Keratinocyte (primary cell): ENCODE results near the gene MED15. TPM values are rescaled to one million over a fixed set of nuclear protein-coding genes. Genes with fewer than 3 reads are reported as not detected.

Experiments used
- DNase-seq: peaks from one replicate; pipeline ENCODE4 v3.0.0-alpha.2; 2011; ENCODE audit warnings: low read depth, missing footprints, low spot score
- FAIRE-seq: peaks from 2 replicates; lab custom pipeline; 2011; peaks lifted over from hg19 to GRCh38; lab: Jason Lieb, UNC
- H2AFZ ChIP-seq: 2 replicates; pipeline ENCODE4 v1.6.0; 2012; ENCODE audit warnings: low read length, control low read depth, inconsistent platforms; ENCODE audit not compliant: control insufficient read depth
- H3K27ac ChIP-seq: 2 replicates; pipeline ENCODE4 v1.5.1; 2011; ENCODE audit warnings: low read length; ENCODE audit not compliant: control insufficient read depth, insufficient read depth
- H3K27me3 ChIP-seq: 3 replicates; pipeline ENCODE4 v1.6.0; 2011; ENCODE audit warnings: low read length; ENCODE audit not compliant: control insufficient read depth, insufficient read depth; ENCODE audit errors: extremely low read depth
- H3K36me3 ChIP-seq, 2 experiments: 2 replicates in 1 of 2; 3 replicates in 1 of 2; pipeline ENCODE4 v1.5.1; 2011; ENCODE audit warnings: low read length in 2 of 2, mild to moderate bottlenecking in 1 of 2; ENCODE audit not compliant: control insufficient read depth in 2 of 2, insufficient read depth in 2 of 2; ENCODE audit errors: extremely low read depth in 1 of 2
- H3K4me1 ChIP-seq: 3 replicates; pipeline ENCODE4 v1.5.1; 2011; ENCODE audit warnings: low read length; ENCODE audit not compliant: control insufficient read depth, insufficient read depth; ENCODE audit errors: extremely low read depth
- H3K4me2 ChIP-seq: 3 replicates; pipeline ENCODE4 v1.6.0; 2011; ENCODE audit warnings: low read depth, low read length; ENCODE audit not compliant: control insufficient read depth, insufficient read depth; ENCODE audit errors: extremely low read depth
- H3K4me3 ChIP-seq, 3 experiments: fragments of 200-600 bp in 1 of 3; sonication (generic) in 1 of 3; 2 replicates in 2 of 3; 3 replicates in 1 of 3; pipeline ENCODE4 v1.5.1; 2011 to 2016; ENCODE audit warnings: low read length in 3 of 3, mild to moderate bottlenecking in 3 of 3, control low read depth in 2 of 3, inconsistent platforms in 1 of 3, low read depth in 1 of 3, mixed read lengths in 1 of 3, mixed run types in 1 of 3, moderate library complexity in 1 of 3; ENCODE audit not compliant: control insufficient read depth in 2 of 3, insufficient read depth in 2 of 3; ENCODE audit errors: extremely low read depth in 1 of 3
- H3K79me2 ChIP-seq: 2 replicates; pipeline ENCODE4 v1.6.0; 2012; ENCODE audit warnings: low read length; ENCODE audit not compliant: control insufficient read depth, insufficient read depth
- H3K9ac ChIP-seq: 3 replicates; pipeline ENCODE4 v1.6.0; 2011; ENCODE audit warnings: low read length; ENCODE audit not compliant: control insufficient read depth, insufficient read depth; ENCODE audit errors: extremely low read depth
- H3K9me1 ChIP-seq: 3 replicates; pipeline ENCODE4 v1.6.0; 2011; ENCODE audit warnings: low read length; ENCODE audit not compliant: control insufficient read depth, insufficient read depth; ENCODE audit errors: extremely low read depth
- H3K9me3 ChIP-seq: 2 replicates; pipeline ENCODE4 v1.5.1; 2012; ENCODE audit warnings: low read depth, low read length; ENCODE audit not compliant: control insufficient read depth
- H4K20me1 ChIP-seq: 3 replicates; pipeline ENCODE4 v1.6.0; 2011; ENCODE audit warnings: low read length; ENCODE audit not compliant: control insufficient read depth, insufficient read depth; ENCODE audit errors: extremely low read depth
- EZH2 ChIP-seq: IDR thresholded peaks from one replicate; pipeline ENCODE4 v1.6.1; 2012; ENCODE audit warnings: inconsistent platforms, mild to moderate bottlenecking, low read length, moderate library complexity
- dilution Hi-C: fragments of 300-500 bp; cut with MboI; formaldehyde crosslinking; loops from one replicate; pipeline ENCODE4 v1.7.0; 2020; ENCODE audit warnings: low sequenced_read_pairs; ENCODE audit not compliant: extremely low pct_ligation_motif_present
- polyA plus RNA-seq, 5 experiments: library from polyadenylated mRNA; depleted of rRNA in 3 of 5; stranded (reverse) in 3 of 5; stranded (forward) in 1 of 5; unstranded in 1 of 5; fragments of >200 nt; gene quantifications; 1 replicate in 1 of 5; 2 replicates in 3 of 5; 3 replicates in 1 of 5; pipeline versions ENCODE4 v1.2.1 to v1.2.3, GENCODE V29; 2011 to 2012; ENCODE audit warnings: missing spikeins in 2 of 5, low read depth in 1 of 5, low replicate concordance in 1 of 5
- TF ChIP-seq, protein P1 (sequence below), 3 experiments: IDR thresholded peaks in 1 of 3; conservative IDR thresholded peaks in 1 of 3; optimal IDR thresholded peaks in 1 of 3; 2 replicates in 2 of 3; 3 replicates in 1 of 3; pipeline versions ENCODE3 to v1.5.1; 2011; ENCODE audit warnings: low read length in 3 of 3, mild to moderate bottlenecking in 3 of 3, moderate library complexity in 2 of 3, control low read depth in 1 of 3, inconsistent platforms in 1 of 3; ENCODE audit not compliant: insufficient read depth in 2 of 3; ENCODE audit errors: extremely low read depth in 1 of 3

The MED15 gene
- polyA plus RNA-seq, 1 donor (not counting 4 experiments of a cell fraction or from before 2014, with no cell fraction given), result 24.9 TPM

DNA sequence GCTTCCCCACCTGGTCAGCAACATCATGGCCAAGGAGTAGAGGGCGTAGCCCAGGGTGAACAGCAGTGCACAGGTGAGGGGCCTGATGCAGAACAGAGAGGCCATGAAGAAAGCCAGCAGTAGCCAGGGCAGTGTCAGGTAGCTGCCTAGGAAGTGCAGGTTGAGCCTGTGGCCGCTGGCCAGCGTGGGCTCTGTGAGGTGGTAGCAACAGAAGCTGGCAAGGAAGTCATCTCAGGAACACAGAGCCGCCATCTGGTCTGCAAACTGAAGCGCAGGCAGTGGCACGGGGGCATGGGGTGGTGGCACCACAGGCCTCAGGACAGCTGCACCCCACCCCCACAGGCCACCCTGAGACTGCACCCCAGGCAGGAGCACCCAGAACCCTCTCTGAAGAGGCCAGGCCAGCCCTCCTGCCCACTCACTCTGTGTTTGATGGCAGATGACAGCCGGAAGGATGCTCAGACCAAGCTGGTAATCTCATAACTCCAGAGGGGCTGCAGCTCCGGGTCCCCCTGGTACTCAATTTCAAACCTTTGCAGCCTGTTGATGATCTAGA is 95.3 kb downstream of the MED15 start:
- DNase-seq (no peak), FAIRE-seq (no peak)
- H2AFZ ChIP-seq, result no peak overlapping the region
- H3K9ac ChIP-seq, result no peak overlapping the region
- H3K9me1 ChIP-seq, result no peaks in the 10 kb centered on the region
- dilution Hi-C loops, result no loop called here
- peaks cover 16% of the 10 kb centered on the region for H3K27me3 ChIP-seq
- H3K27ac ChIP-seq, result no peak overlapping the region
- H3K79me2 ChIP-seq, result no peaks in the 10 kb centered on the region
- H4K20me1 ChIP-seq, result no peaks in the 10 kb centered on the region
- H3K4me3 ChIP-seq, result no peak overlapping the region
- H3K4me2 ChIP-seq, result no peak overlapping the region
- TF ChIP-seq, protein P1, sequence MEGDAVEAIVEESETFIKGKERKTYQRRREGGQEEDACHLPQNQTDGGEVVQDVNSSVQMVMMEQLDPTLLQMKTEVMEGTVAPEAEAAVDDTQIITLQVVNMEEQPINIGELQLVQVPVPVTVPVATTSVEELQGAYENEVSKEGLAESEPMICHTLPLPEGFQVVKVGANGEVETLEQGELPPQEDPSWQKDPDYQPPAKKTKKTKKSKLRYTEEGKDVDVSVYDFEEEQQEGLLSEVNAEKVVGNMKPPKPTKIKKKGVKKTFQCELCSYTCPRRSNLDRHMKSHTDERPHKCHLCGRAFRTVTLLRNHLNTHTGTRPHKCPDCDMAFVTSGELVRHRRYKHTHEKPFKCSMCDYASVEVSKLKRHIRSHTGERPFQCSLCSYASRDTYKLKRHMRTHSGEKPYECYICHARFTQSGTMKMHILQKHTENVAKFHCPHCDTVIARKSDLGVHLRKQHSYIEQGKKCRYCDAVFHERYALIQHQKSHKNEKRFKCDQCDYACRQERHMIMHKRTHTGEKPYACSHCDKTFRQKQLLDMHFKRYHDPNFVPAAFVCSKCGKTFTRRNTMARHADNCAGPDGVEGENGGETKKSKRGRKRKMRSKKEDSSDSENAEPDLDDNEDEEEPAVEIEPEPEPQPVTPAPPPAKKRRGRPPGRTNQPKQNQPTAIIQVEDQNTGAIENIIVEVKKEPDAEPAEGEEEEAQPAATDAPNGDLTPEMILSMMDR (optimal IDR thresholded peaks at IDR 0.05 in 1 of 3, IDR thresholded peaks at IDR 0.05 in 1 of 3, conservative IDR thresholded peaks at IDR 0.05 in 1 of 3; ENCODE audit: extremely low read depth in 1 of 3, insufficient read depth in 2 of 3, low read length in 3 of 3), result no peak
- TF ChIP-seq EZH2, result no peak
- no peaks in the 10 kb centered on the region for H3K36me3 ChIP-seq
- H3K9me3 ChIP-seq, result no peaks in the 10 kb centered on the region
- H3K4me1 ChIP-seq, result no peaks in the 10 kb centered on the region

DNA sequence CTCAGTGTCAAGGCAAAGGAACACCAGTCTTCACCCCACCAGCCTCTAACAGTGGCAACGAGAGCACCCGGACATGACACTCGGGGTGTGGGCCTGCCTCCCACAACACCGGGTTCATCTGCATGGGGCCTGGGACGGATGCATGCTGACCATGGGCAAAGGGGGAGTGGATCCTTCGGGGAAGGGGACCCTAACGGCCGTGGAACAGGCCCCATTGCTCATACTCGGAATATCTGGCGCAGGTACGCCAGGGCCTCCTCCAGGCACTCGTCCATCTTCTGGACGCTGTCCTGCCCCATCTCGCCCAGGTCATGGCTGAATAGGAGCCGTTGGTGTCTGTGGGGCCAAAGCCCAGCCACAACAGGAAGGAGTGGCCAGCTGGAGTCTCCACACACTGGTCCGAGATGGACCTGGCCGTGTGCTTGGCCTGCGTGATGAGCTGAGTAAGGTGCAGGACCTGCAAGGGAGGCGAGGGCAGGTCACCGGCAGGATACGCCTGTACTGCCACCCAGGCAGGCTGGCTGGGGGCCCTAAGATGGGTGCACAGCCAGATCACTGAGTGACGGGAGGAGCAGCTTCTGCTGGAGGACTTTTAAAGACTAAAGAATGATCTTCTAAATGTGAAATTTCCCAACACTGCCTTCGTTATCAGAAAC is 96.8 kb downstream of the MED15 start:
- no peak overlapping the region for H3K27ac ChIP-seq
- no peaks in the 10 kb centered on the region for H3K4me1 ChIP-seq
- no peak for TF ChIP-seq EZH2
- TF ChIP-seq, protein P1 (optimal IDR thresholded peaks at IDR 0.05 in 1 of 3, IDR thresholded peaks at IDR 0.05 in 1 of 3, conservative IDR thresholded peaks at IDR 0.05 in 1 of 3; ENCODE audit: extremely low read depth in 1 of 3, insufficient read depth in 2 of 3, low read length in 3 of 3), result no peak
- H2AFZ ChIP-seq, result no peak overlapping the region
- H3K9me3 ChIP-seq, result no peaks in the 10 kb centered on the region
- DNase-seq (no peak), FAIRE-seq (no peak)
- H4K20me1 ChIP-seq, result no peaks in the 10 kb centered on the region
- H3K9ac ChIP-seq, result no peak overlapping the region
- no peak overlapping the region for H3K4me3 ChIP-seq
- no peak overlapping the region for H3K4me2 ChIP-seq
- H3K36me3 ChIP-seq, result no peaks in the 10 kb centered on the region
- dilution Hi-C loops, result no loop called here
- H3K27me3 ChIP-seq, result peaks cover 17% of the 10 kb centered on the region
- no peaks in the 10 kb centered on the region for H3K79me2 ChIP-seq
- H3K9me1 ChIP-seq, result no peaks in the 10 kb centered on the region
